ENCODE results near the gene COL17A1.

Gene COL17A1

DNA sequence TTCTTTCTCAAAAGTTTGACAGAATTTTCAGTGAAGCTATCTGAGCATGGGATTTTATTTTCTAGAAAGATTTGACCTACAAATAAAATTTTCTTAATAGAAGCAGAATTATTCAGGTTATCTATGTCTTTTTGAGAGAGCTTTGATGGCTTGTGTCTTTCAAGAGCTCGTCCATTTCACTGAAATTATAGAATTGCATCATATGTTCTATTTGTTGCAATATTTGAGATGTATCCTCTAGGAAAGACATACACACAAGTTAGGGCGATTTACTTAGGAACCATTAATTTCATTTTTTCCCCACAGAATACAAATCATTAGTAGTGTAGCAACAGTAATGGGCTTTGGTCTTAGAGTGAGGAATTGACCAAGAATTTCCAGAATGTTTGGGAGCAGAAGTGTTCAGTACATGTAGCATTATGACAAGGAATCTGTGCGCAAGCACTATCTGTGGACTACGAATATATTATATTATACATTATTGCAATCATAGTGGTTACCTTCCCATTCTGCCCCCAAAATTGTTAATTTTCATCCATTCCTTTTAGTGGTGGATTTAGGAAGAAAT is 12.8 kb upstream of the COL17A1 start:
- in situ Hi-C loops (cut with MboI; ENCODE audit: low sequenced_read_pairs): no loop called here

DNA sequence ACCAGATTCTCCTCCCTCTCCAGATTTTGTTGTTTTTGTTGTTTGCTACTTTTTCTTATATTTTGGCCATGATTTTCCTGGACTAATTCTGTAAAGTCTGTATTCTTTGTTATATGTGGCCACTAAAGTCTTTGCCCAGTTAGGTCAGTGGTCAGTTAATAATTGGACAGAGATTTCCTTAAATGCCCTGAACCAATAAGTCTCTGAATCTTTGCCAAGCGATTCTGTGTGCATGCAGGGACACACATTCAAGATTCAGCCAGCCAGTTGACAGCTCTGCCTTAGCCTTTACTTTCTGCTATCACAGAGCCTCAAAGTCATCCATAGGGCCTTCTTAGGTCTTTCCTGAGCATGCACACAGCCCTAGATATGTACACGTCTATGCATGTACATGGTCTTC is 11.0 kb upstream of the COL17A1 start:
- in situ Hi-C loops (cut with MboI; ENCODE audit: low sequenced_read_pairs): no loop called here

DNA sequence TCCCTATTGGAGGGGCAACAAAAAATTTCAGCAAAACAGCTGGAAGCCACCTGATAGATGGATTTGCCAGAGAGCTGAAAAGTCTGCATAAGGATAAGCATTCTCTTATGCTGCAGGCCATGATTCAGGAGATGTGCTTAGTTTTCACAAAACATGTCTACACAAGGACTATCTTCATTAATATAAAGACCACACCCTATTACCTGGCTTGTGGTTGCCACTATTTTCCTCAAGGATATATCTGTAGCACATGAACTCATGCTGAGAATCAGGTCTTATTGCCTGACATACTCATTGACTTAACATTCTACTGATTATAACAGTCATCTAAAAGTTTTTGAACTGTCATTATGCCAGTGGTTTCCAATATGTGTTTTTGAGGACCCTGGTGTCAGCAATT is 7.1 kb upstream of the COL17A1 start:
- in situ Hi-C loops (cut with MboI; ENCODE audit: low sequenced_read_pairs): no loop called here

DNA sequence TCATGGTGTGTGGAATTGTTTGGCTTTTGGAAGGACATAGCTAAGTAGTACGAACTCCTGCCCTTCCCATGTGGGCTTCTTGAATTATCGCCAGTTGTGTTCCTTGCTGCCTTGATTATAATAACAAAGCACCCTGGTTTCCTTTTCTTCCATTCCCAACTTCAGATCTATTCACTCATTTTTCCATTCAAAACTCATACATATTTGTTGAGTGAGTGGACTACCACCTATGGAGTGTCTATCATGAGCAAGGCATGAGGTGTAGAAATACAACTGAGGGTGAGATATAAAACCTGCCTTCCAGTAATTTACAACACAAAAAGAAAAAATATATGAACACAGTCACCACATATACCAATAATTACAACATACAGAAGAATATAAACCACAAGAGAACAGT is 4.9 kb upstream of the COL17A1 start:
- in situ Hi-C loops (cut with MboI; ENCODE audit: low sequenced_read_pairs): no loop called here

DNA sequence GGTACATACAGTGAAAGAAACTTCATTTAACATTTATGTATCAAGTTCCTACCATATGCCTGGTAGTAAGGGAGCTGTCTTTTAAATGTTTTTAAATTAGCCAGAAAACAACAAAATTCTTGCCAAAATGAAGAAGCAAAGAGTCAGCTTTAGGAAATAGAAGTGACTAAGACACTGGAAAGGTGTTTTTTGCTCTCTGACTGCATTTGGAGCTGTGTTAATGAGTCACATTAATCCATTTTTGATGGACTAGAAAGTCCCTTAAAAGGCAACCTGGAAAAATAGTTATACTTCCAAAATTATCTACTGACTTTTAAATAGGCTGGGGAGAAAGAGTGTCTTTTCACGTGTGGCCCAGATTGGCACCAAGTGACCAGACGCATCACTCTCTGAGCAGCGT is 3.9 kb upstream of the COL17A1 start:
- in situ Hi-C loops (cut with MboI; ENCODE audit: low sequenced_read_pairs): no loop called here

DNA sequence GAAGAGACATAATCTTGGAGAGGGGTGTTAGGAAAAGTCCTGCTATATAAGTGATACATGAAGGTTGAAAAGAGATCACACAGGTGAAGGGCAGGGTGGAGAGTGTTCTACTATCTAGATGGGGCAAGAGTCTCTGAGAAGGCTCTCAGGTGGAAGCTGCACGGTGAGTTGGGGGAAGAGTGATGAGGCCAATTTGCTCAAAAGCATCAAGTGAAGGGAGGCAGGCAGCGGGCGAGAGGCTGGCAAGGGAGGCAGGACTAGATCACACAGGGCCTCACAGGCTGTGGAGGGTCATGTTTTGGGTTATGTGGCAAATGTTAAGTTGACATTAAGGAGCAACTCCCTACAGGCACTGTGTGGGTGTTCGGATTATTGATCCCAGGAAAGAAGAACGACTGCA is 2.6 kb upstream of the COL17A1 start:
- in situ Hi-C loops (cut with MboI; ENCODE audit: low sequenced_read_pairs): no loop called here

DNA sequence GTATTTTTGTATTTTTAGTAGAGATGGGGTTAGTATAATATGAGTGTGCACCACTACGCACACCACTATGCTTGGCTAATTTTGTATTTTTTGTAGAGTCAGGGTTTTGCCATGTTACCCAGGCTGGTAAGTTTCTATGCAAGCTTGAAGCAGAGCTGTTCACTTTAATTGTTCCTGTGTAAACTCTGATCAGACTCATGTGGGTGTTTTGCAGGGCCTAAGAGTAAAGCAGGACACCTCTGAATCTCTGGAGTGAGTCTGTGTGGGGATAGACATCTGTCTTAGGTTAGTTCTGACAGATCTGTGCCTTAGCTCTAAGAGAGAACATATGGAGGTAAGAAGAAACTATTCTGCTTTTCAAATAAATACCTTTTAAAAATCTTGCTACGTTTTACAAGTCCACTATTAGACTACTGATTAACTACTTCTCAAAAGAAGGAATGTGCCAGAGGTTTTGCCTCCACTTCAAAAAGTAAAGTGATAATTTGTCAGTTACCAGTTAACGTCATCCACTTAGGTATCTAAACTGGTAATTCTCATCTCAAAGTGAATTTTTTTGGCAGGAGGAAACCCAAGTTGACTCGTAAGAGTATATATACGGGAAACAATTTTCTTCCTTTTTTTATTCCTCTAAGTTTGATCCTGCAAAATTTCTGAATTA is 1.1 kb downstream of the COL17A1 start:
- in situ Hi-C loops (cut with MboI; ENCODE audit: low sequenced_read_pairs): no loop called here

DNA sequence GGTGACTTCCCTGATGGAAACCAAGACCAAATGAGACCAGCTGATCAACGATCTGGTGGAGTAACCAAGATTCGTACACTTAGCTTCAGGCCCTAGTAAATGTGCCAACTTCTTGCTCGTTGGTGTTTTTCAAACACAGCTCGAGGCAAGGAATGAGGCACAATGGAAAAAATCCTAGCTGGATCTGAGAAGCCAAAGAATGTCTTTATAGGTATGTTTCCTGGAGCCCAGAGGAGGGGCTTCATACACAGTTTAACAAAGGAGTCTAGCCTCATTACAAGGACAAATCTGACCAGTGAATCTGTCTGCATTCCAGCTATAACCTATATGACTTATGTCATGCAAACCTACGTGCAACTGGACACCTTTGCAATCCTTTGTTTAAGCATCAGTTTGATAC is 3.7 kb downstream of the COL17A1 start:
- in situ Hi-C loops (cut with MboI; ENCODE audit: low sequenced_read_pairs): no loop called here

DNA sequence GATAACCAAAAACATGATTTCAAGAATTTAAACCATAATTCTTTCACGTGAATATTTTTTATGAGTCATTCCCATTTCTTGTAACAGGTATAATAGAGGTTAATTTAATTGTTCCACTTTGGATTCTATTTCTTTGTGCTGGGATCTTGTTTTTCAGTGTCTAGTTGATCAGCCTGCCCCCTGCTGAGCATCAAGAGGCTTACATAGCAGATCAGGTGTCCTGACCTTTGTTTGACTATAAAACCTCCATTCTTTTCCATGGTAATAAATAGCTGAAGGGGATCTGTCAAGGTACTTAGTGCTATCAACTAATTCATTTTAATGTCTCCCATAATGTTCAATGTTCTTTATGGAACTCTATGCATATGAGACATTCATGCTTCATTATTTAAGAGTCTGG is 4.9 kb downstream of the COL17A1 start:
- in situ Hi-C loops (cut with MboI; ENCODE audit: low sequenced_read_pairs): no loop called here

DNA sequence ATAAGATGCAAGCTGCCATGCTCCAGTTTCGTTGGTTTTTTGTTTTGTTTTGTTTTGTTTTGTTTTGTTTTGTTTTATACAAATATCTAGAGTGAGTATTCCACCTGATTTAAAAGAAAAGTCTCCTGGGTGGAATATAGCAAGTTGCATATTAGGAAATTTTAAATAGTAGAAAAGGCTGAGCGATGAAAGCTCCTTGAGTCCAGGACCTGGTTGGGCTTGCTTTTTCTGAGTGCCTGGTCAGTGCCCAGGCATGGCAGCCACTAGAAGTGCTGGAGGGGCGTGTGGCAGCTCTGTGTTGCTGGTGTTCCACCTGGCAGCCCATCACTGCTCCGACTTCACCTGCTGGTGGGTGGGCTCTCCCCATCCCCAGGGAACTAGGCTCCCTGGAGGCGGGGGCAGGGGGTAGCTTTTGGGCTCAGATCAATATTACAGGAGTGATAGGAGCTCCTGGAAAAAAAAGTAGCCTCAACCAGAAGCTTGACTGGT is 8.0 kb downstream of the COL17A1 start:
- in situ Hi-C loops (cut with MboI; ENCODE audit: low sequenced_read_pairs): no loop called here

DNA sequence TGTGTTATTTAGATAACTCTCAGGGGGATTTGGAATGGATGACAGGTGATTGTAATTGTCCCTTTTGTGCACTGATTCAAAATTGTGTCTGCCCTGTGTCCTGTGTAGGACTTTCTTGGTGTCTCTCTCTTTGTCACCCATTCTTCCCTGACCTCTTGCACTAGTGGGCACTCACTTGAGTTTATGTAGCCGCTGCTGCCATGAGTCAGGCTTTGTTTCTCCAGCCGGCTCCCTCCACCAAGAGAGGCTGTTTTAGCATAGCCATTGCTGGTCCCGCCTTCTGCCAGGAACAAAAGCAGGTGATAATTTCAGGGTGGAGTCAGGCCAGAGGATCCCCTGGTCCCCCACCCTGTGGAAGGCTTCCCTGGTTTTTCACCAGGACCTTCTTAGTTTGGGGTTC is 8.4 kb downstream of the COL17A1 start:
- in situ Hi-C loops (cut with MboI; ENCODE audit: low sequenced_read_pairs): no loop called here

DNA sequence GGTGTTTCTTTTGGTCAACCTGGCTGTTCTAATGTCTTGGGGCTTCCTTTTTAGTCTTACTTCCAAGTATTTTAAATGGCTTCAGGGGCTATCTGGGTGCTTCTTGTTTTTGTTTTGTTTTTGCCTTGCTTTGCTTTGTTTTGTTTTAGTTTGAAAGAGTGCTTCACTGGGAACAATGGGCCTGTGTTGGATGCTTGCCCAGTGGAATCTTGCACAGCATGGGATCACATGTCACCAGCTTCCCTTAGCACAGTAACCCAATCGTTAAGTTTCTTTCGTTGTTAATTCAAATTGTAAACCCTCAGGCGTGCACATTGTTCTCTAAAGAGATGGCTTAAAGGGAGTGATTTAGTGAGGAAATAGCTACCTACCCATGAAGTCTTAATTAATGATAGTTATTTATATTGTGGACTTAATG is 8.9 kb downstream of the COL17A1 start:
- in situ Hi-C loops (cut with MboI; ENCODE audit: low sequenced_read_pairs): no loop called here

DNA sequence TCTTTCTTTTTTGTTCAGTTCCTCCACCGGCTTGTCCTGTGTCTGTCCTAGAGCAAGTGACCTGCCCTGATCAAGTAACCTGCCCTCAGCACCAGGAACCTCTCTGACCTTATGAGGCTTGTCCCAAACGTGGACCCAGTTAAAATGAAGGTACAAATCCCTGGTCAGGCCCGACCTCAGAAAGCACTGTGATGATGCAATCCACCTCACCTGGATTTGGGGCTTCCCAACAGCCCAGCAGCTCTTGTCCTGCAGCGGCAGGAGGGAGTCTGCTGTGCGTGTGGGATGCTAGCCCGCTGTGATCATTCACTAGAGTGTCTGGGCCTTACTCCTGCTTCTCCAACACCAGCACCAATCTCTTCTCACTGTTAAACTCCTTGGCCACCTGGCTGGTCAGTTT is 11.2 kb downstream of the COL17A1 start:
- in situ Hi-C loops (cut with MboI; ENCODE audit: low sequenced_read_pairs): no loop called here

DNA sequence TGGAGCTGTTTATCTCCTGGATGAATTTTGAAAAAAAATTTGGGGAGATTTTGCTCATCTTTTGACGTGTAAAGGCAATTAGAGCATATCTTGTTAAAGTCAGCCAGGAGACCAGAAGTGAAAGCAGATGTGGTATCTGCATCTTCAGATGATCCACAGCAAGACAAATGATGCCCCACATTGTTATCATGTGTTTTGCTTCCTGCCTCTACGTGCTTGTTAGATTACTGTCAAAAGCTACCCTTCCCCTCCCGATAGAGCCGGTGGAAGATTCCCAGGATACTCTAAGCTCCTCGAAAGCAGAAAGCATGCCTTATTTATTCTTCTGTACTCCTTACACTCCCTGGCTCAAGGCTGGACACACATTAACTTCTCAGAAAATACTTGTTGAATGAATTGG is 12.9 kb downstream of the COL17A1 start:
- in situ Hi-C loops (cut with MboI; ENCODE audit: low sequenced_read_pairs): no loop called here

DNA sequence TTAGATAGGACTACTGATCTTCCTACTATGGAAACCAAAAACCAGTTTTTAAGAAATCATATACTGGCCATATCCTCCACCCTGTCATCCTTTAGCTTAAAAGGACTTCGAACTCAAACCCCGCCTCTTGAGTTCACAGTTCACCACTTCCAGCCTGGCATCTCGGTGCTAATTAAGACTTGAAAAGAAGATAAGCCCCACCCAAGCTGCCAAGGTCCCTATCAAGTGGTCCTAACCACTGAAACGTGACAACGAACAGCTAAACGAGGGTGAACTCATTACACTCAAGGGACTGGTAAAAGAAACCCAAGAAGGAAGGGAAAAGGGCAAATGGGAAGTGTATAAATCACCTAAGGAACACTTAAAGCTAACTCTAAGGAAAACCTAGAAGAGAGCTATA is 16.1 kb downstream of the COL17A1 start:
- in situ Hi-C loops (cut with MboI; ENCODE audit: low sequenced_read_pairs): no loop called here

DNA sequence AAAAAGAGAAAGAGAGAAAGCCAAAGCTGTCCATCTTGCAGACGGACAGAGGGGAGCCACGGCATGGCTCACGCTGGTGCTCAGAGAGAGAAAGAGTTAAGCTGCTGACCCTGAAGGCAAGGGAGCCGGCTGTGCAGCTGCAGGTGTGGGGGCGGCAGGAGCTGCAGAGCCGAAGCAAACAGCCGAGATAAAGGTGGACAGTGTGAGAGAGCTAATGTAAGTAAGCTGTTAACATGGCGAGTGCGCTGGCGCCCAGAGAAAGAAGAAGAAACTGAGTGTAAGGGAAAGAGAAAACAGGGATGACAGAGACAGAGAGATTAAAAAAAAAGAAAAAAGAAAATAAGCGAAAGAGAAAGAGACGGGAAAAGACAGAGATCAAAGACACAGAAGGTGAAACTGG is 18.2 kb downstream of the COL17A1 start:
- in situ Hi-C loops (cut with MboI; ENCODE audit: low sequenced_read_pairs): no loop called here

DNA sequence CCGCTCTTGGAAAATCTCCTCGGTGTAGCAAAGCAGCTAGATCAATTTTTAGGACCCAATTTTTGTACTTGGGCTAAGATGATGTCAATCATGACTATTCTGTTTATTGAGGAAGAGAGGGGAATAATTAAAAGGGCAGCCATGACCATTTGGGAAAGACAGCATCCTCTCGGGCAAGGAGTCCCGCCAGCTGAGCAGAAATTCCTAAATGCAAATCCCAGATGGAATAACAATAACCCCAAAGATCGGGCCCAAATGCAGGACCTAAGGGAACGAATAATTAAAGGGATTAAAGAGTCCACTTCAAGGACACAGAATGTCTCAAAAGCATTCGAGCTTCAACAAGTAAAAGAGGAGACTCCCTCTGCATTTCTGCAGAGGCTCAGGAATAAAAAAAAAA is 18.7 kb downstream of the COL17A1 start:
- in situ Hi-C loops (cut with MboI; ENCODE audit: low sequenced_read_pairs): no loop called here

DNA sequence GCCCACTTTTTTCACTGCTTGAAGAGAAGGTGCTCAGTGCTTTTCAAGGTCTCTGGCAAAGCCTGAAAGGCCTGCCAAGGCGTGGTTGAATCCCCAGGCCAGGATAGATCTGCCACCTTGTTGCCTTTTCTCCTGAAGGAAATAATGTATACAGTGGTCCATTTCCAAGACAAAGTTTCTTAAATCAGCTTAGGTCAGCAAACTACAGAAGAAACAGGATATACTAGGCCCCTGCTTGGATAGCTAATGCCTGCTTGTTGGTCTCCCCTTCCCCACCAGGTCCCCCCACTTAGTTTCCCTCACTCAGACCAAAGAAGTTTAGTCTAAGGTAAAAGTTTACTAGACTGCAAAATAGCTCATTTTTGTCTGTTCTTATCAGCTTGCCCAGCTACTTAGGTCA is 19.9 kb downstream of the COL17A1 start:
- in situ Hi-C loops (cut with MboI; ENCODE audit: low sequenced_read_pairs): no loop called here

DNA sequence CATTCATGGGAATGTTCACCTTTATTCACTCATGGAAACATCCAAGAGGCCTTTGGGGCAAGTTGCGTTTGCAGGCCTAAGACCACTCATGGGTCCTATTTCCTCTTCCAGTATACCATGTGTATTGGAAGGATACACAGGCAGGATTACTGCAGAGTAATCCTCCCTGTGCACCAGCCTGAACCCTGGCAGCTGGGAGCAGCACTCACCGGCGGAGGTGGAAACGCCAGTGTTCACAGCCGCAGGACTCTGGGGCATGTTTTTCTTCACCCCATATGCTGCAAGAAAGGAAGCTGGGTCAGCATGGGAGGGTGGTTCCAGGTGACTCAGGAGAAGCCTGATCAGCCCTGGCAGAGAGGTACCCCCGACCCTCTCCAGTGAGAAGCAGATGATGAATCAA is 24.5 kb downstream of the COL17A1 start:
- in situ Hi-C loops (cut with MboI; ENCODE audit: low sequenced_read_pairs): no loop called here

DNA sequence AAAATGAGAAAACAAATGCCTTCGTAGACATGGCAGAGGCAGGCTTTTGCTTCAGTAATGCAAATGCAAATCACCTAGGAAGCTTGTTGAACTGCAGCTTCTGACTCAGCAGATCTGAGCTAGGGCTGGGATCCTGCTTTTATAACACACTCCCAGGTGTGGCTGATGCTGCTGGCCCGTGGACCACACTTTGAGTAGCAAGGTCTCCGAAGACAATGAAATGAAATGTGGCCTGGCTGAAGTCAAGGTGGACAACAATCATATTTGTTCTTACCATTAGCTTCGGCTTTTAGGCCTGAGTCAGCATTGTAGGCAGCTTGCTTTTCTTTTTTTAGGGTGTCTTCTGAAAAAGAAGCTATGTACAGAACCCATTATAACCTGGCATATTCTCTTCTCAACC is 26.3 kb downstream of the COL17A1 start:
- in situ Hi-C loops (cut with MboI; ENCODE audit: low sequenced_read_pairs): no loop called here

DNA sequence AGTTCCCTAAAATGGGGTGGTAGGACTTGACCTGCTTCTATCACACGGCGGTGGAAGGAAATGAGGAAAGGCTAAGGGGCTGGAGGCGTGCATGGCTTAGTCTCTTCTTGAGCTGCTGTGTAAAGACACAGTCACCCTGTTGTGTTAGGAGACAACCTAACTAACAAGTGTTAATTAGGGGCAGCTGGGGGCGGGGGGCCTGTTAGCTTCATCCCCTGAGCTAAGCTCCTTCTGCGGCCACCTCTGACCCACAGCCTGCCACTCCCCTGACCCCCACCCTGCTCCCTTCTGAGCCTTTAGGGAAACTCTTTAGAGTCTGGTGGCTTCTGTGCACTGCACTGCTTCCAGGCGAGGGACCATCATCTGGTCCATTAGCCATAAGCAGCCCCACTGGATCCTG is 28.0 kb downstream of the COL17A1 start:
- in situ Hi-C loops (cut with MboI; ENCODE audit: low sequenced_read_pairs): no loop called here

DNA sequence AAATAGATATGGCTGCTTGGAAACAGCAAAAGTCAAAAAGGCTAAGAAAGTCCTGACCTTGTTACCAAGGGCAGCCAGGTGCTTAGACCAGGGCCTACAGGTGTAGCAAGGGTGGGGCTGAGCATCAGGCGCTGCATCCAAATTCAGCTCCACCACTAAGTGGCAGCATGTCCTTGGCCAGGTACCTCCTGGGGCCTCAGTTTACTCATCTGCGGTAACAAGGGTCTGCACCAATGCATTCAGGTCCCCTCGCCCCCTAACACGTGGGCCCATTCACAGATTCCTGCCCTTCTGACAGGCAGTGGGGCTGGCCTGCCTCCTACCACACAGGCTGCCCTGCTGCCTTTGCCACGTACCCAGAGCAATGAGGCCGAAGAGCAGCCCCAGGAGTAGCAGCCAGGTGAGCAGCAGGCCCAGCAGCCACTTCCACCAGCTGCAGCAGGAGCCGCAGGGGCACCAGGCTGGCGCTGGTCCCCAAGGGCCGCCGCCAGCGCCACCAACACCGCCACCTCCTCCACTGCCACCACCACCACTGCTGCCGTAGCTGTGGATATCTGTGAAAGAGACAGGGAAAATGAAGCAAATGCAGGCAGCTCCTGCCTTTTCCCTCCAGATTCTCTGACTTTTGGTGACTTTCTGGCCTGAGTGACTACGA is 28.9 kb downstream of the COL17A1 start:
- in situ Hi-C loops (cut with MboI; ENCODE audit: low sequenced_read_pairs): no loop called here

DNA sequence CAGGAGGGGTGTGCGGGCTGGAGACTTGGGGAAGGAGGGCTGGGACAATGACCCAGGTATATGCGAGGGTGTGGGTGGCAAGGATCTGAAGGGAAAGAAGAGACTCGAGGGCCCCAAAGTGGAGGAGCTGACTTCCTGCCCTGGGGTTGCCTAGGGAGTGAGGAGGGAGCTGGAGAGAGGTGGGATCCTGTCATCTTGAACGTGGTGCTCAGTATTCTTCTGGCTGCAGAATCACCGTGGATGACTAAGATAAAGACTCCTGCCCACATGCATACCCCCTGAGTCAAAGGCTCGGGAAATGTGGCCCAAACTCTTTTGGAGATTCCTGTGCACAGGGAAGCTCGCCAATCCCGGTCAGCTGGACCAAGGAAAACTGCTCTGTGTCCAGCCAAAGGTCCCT is 31.2 kb downstream of the COL17A1 start:
- in situ Hi-C loops (cut with MboI; ENCODE audit: low sequenced_read_pairs): no loop called here
